Measurements from ENCODE around the gene ENAH.

ENAH gene

DNA sequence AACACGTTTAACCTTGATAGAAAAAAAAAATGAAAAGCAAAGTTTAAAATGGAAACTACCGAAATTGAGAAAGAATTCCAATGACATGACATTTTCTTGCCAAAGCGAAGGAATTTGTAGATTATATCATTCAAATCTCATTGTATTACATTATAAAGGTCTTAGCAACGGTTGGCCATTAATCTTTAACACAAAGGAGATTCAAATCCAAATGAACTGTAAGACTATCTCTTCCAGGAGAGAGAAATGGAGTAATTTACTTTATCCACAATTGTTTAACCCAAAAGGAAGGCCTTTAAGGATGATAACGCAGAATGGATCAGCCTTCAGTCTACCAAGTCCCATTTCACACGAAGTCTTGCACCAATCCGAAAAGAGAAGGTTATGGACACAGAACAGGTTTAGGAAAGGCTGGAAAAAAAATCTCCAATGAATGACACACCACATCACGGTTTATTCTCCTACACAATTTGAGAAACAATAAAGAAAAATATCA, 1.5 kb downstream of the ENAH start:
- peaks cover 57% of the 10 kb centered on the region for H3K27me3 ChIP-seq (ENCODE audit: insufficient read depth, poor library complexity, severe bottlenecking)
- no peak for DNase-seq (ENCODE audit: low read depth in 1 of 2, low spot score in 1 of 2)
- H3K4me3 ChIP-seq (replicated peaks; ENCODE audit: insufficient read depth, low read length) = no peak overlapping the region
- no peak overlapping the region for H3K27ac ChIP-seq (replicated peaks)
- no peak for TF ChIP-seq CTCF (IDR thresholded peaks at IDR 0.05; ENCODE audit: insufficient read depth, low read length)
- TF ChIP-seq, protein P1, sequence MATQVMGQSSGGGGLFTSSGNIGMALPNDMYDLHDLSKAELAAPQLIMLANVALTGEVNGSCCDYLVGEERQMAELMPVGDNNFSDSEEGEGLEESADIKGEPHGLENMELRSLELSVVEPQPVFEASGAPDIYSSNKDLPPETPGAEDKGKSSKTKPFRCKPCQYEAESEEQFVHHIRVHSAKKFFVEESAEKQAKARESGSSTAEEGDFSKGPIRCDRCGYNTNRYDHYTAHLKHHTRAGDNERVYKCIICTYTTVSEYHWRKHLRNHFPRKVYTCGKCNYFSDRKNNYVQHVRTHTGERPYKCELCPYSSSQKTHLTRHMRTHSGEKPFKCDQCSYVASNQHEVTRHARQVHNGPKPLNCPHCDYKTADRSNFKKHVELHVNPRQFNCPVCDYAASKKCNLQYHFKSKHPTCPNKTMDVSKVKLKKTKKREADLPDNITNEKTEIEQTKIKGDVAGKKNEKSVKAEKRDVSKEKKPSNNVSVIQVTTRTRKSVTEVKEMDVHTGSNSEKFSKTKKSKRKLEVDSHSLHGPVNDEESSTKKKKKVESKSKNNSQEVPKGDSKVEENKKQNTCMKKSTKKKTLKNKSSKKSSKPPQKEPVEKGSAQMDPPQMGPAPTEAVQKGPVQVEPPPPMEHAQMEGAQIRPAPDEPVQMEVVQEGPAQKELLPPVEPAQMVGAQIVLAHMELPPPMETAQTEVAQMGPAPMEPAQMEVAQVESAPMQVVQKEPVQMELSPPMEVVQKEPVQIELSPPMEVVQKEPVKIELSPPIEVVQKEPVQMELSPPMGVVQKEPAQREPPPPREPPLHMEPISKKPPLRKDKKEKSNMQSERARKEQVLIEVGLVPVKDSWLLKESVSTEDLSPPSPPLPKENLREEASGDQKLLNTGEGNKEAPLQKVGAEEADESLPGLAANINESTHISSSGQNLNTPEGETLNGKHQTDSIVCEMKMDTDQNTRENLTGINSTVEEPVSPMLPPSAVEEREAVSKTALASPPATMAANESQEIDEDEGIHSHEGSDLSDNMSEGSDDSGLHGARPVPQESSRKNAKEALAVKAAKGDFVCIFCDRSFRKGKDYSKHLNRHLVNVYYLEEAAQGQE (IDR thresholded peaks at IDR 0.05; ENCODE audit: insufficient replicate concordance, low read depth) = no peak
- no peak for TF ChIP-seq POLR2AphosphoS5 (IDR thresholded peaks at IDR 0.05; ENCODE audit: low read depth)
- no peak for TF ChIP-seq SPI1 (IDR thresholded peaks at IDR 0.05; ENCODE audit: borderline replicate concordance, low read depth)
- TF ChIP-seq GABPA (IDR thresholded peaks at IDR 0.05; ENCODE audit: low read depth) = no peak

DNA sequence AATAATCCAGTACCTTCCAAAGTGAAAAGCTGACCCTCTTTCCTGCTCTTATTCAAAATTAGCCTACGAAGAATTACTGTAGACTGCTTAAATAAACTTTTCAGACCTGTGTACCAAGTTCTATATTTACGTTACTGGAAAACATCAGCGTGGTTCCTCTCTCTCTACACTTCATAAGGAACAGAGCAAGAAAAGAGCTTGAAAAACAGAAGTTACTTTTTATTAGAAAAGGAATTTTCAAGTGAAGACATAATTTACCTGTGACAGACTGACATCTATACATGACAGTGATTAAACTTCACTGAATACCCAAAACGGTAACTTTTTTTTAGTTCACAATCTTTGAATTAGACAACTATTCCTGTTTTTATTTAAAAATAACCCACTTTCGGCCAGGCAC, 2.7 kb downstream of the ENAH start:
- TF ChIP-seq CTCF (IDR thresholded peaks at IDR 0.05; ENCODE audit: insufficient read depth, low read length) (no peak), SPI1 (IDR thresholded peaks at IDR 0.05; ENCODE audit: borderline replicate concordance, low read depth) (no peak), POLR2AphosphoS5 (IDR thresholded peaks at IDR 0.05; ENCODE audit: low read depth) (no peak), GABPA (IDR thresholded peaks at IDR 0.05; ENCODE audit: low read depth) (no peak)
- TF ChIP-seq, protein P1 (IDR thresholded peaks at IDR 0.05; ENCODE audit: insufficient replicate concordance, low read depth) = no peak
- Histone ChIP-seq H3K27me3 (ENCODE audit: insufficient read depth, poor library complexity, severe bottlenecking) (peaks cover 55% of the 10 kb centered on the region), H3K4me3 (replicated peaks; ENCODE audit: insufficient read depth, low read length) (no peak overlapping the region), H3K27ac (replicated peaks) (no peak overlapping the region)
- DNase-seq (ENCODE audit: low read depth in 1 of 2, low spot score in 1 of 2) = no peak

DNA sequence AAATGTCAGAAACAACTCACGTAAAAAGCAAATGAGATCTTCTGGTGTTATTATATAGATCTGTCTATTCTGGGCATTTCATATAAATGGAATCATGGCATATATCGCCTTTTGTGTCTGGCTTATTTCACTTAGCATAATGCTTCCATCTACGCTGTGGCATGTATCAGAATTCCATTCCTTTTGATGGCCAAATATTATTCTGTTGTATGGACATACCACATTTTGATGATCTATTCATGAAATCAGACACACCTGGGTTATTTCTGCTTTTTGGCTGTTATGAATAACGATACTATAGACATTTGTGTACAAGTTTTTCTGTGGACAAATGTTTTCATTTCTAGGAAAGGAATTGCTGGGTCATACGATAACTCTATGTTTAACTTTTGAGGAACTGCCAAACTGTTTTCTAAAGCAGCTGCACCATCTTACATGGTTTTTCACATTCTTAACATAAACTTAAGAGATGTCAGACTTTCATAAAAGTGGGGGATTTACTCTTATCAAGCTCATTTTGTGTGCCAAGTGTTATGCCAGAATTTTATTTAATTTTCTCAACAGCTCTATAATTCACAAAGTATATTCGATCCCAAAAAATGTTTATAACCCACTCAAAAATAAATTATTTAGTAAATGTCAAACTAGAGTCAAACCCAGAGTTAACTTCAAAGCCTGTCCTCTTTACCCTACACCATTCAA, 7.6 kb downstream of the ENAH start:
- H3K4me3 ChIP-seq (replicated peaks; ENCODE audit: insufficient read depth, low read length) = no peak overlapping the region

More for the DNA sequence above, 7.6 kb downstream of the ENAH start:
- no peak for DNase-seq (ENCODE audit: low read depth in 1 of 2, low spot score in 1 of 2)
- TF ChIP-seq CTCF (IDR thresholded peaks at IDR 0.05; ENCODE audit: insufficient read depth, low read length) = no peak
- TF ChIP-seq GABPA (IDR thresholded peaks at IDR 0.05; ENCODE audit: low read depth) = no peak
- TF ChIP-seq SPI1 (IDR thresholded peaks at IDR 0.05; ENCODE audit: borderline replicate concordance, low read depth) = no peak
- TF ChIP-seq, protein P1 (IDR thresholded peaks at IDR 0.05; ENCODE audit: insufficient replicate concordance, low read depth) = no peak
- TF ChIP-seq POLR2AphosphoS5 (IDR thresholded peaks at IDR 0.05; ENCODE audit: low read depth) = no peak
- Histone ChIP-seq H3K27me3 (ENCODE audit: insufficient read depth, poor library complexity, severe bottlenecking) (peaks cover 20% of the 10 kb centered on the region), H3K27ac (replicated peaks) (no peak overlapping the region)

All from HL-60 (cell line).